Measurements from ENCODE around the gene PRM3. TPM values are rescaled to one million over a fixed set of nuclear protein-coding genes. Genes with fewer than 3 reads are reported as not detected.

Gene PRM3
- total and polyA plus RNA-seq, 2 of the 8 experiments (the other 6 are each of a cell fraction or from before 2014, with no cell fraction given) = not detected

GRCh38 chr16:11229906-11230305, 43.5 kb downstream of the PRM3 start:
- H3K79me1 ChIP-seq (ENCODE audit: low read depth, low read length) = no peaks in the 10 kb centered on the region
- no peak overlapping the region; the same call in 1 of the 2 replicates for H2BK15ac ChIP-seq (ENCODE audit: low read length)
- no peak overlapping the region for H3K23ac ChIP-seq (ENCODE audit: insufficient read length)
- no peak overlapping the region for H2BK5ac ChIP-seq (ENCODE audit: low read depth, low read length)
- no peak overlapping the region for H4K5ac ChIP-seq (ENCODE audit: insufficient read length, low read depth, low read length)
- no peak overlapping the region for H3K14ac ChIP-seq (ENCODE audit: insufficient read length)
- 87% methylated on average over 4 of the region's 4 CpGs; no CpG with 5 or more reads in 1 of the 2 experiments for WGBS, 2 experiments (ENCODE audit: extremely low coverage in 1 of 2, insufficient coverage in 1 of 2, insufficient read length in 1 of 2, insufficient replicate concordance in 2 of 2, low coverage in 1 of 2, low lambda C conversion rate in 2 of 2, missing lambda C conversion rate in 1 of 2)
- no peak overlapping the region for H3K18ac ChIP-seq (ENCODE audit: extremely low read depth, low read length)
- H4K91ac ChIP-seq (replicated peaks; ENCODE audit: insufficient read length, low read length) = no peak overlapping the region
- no peak overlapping the region for H3K27ac ChIP-seq (ENCODE audit: low read depth, low read length)
- no peak overlapping the region for H3K4me3 ChIP-seq (ENCODE audit: extremely low read depth in 1 of 4, insufficient read depth in 2 of 4, low read depth in 3 of 4, low read length in 4 of 4)
- no peak overlapping the region for H2BK12ac ChIP-seq (ENCODE audit: low read depth, low read length)
- no peak overlapping the region for H3K4me2 ChIP-seq (ENCODE audit: insufficient read depth in 1 of 2, low read depth in 2 of 2, low read length in 2 of 2)
- POLR2A ChIA-PET (ENCODE audit: partially characterized antibody) = interaction anchor here (0.8 kb wide), 1 partner anchor 20 kb away, joined by 3 read pairs; no protein-coding TSS in a partner anchor
- H3K36me3 ChIP-seq (ENCODE audit: control insufficient read depth in 2 of 4, insufficient read depth in 4 of 4, low read length in 3 of 4) = no peaks in the 10 kb centered on the region
- H4K20me1 ChIP-seq (replicated peaks in 1 of 2; ENCODE audit: control insufficient read depth in 1 of 2, insufficient read depth in 2 of 2, low read length in 2 of 2) = no peaks in the 10 kb centered on the region
- TF ChIP-seq FOSL1 (IDR thresholded peaks at IDR 0.05; ENCODE audit: insufficient read depth, low read depth, low read length) = no peak
- no peak for TF ChIP-seq HDAC6 (IDR thresholded peaks at IDR 0.05; ENCODE audit: low read depth, low read length)
- TF ChIP-seq RFX5 (IDR thresholded peaks at IDR 0.05; ENCODE audit: borderline replicate concordance, low read depth, low read length) = no peak
- no peak overlapping the region for H3K4ac ChIP-seq (replicated peaks; ENCODE audit: insufficient read length, low read depth, low read length)
- CTCF ChIA-PET (ENCODE audit: partially characterized antibody) = interaction anchor here (0.6 to 1.7 kb wide), 7 partner anchors 9 to 266 kb away, joined by 3 to 7 read pairs (median 3); no protein-coding TSS in a partner anchor
- H2AFZ ChIP-seq (ENCODE audit: low read length) = no peak overlapping the region
- no peak overlapping the region for H3K9ac ChIP-seq (replicated peaks in 1 of 4; ENCODE audit: extremely low read depth in 1 of 4, low read depth in 3 of 4, low read length in 3 of 4)
- H2BK120ac ChIP-seq (replicated peaks; ENCODE audit: low read depth, low read length) = no peak overlapping the region
- no peaks in the 10 kb centered on the region for H3K23me2 ChIP-seq (ENCODE audit: low read depth, low read length)
- FAIRE-seq (no peak), DNase-seq (ENCODE audit: low read depth in 1 of 2, low spot score in 2 of 2) (no peak)
- no peaks in the 10 kb centered on the region for H3K27me3 ChIP-seq (replicated peaks in 1 of 4; ENCODE audit: control insufficient read depth in 3 of 4, extremely low read depth in 1 of 4, insufficient read depth in 3 of 4, low read length in 3 of 4)
- no peak overlapping the region for H2AK5ac ChIP-seq (ENCODE audit: low read depth, low read length)
- no peaks in the 10 kb centered on the region for H3K9me3 ChIP-seq (ENCODE audit: insufficient read depth in 2 of 2, low read depth in 1 of 2, low read length in 1 of 2)
- peaks cover 0 to 4% (median 1%) of the 10 kb centered on the region in 4 experiments; a peak in 3 of 7 replicates for H3K4me1 ChIP-seq (replicated peaks in 1 of 4; ENCODE audit: control insufficient read depth in 3 of 4, insufficient read depth in 4 of 4, low read length in 3 of 4)
- no peak overlapping the region for H4K8ac ChIP-seq (ENCODE audit: extremely low read depth, insufficient read depth, low read length)
- H2BK20ac ChIP-seq (ENCODE audit: low read length) = no peak overlapping the region
- H3K79me2 ChIP-seq (ENCODE audit: control insufficient read depth in 1 of 2, insufficient read depth in 2 of 2, low read length in 2 of 2) = no peaks in the 10 kb centered on the region
- H3K56ac ChIP-seq (replicated peaks; ENCODE audit: insufficient read length, low read depth, low read length) = no peak overlapping the region
